WERI-Rb-1 (cell line): ENCODE results near the gene CCDC87.

Source experiments
- DNase-seq: peaks from one replicate; pipeline ENCODE4 v3.0.0-alpha.2; 2020
- H3K27ac ChIP-seq: fragments of 250-450 bp; sonication (Bioruptor Pico); 2 replicates; pipeline ENCODE4 v1.5.1; 2020; ENCODE audit warnings: mild to moderate bottlenecking, moderate library complexity
- H3K27me3 ChIP-seq: fragments of 250-450 bp; sonication (Bioruptor Pico); 2 replicates; pipeline ENCODE4 v1.5.1; 2021; ENCODE audit warnings: mild to moderate bottlenecking, low read depth, moderate library complexity; ENCODE audit not compliant: insufficient read depth, severe bottlenecking
- H3K36me3 ChIP-seq: fragments of 250-450 bp; sonication (Bioruptor Pico); 2 replicates; pipeline ENCODE4 v1.5.1; 2020; ENCODE audit warnings: mild to moderate bottlenecking, moderate library complexity
- H3K4me3 ChIP-seq: 2 replicates; pipeline ENCODE4 v1.5.1; 2011; ENCODE audit warnings: low read depth, mild to moderate bottlenecking, control low read depth, low read length
- H3K9me3 ChIP-seq: fragments of 250-450 bp; sonication (Bioruptor Pico); 2 replicates; pipeline ENCODE4 v1.5.1; 2021; ENCODE audit warnings: mild to moderate bottlenecking, moderate library complexity; ENCODE audit not compliant: severe bottlenecking
- CTCF ChIP-seq: IDR thresholded peaks from 2 replicates; pipeline ENCODE4 v1.5.1; 2011; ENCODE audit warnings: low read depth, mild to moderate bottlenecking, control low read depth, inconsistent platforms, low read length

The CCDC87 gene

GRCh38 chr11:66548774-66549630 lies 43.9 kb downstream of the CCDC87 start:
- Histone ChIP-seq H3K27me3 (no peaks in the 10 kb centered on the region), H3K27ac (no peak overlapping the region), H3K9me3 (no peaks in the 10 kb centered on the region), H3K36me3 (no peaks in the 10 kb centered on the region), H3K4me3 (no peak overlapping the region)
- TF ChIP-seq CTCF, result no peak
- no peak for DNase-seq

- H3K4me3 ChIP-seq, result no peak overlapping the region
- DNase-seq, result no peak
- TF ChIP-seq CTCF, result no peak
- H3K36me3 ChIP-seq, result no peaks in the 10 kb centered on the region
- no peaks in the 10 kb centered on the region for H3K27me3 ChIP-seq
- H3K27ac ChIP-seq, result no peak overlapping the region
- no peaks in the 10 kb centered on the region for H3K9me3 ChIP-seq
These were observed 44.8 kb downstream of the CCDC87 start for GRCh38 chr11:66548041-66548440.

GRCh38 chr11:66547662-66548009 lies 45.2 kb downstream of the CCDC87 start:
- no peak for DNase-seq
- no peak overlapping the region for H3K4me3 ChIP-seq
- TF ChIP-seq CTCF, result no peak
- no peak overlapping the region for H3K27ac ChIP-seq
- no peaks in the 10 kb centered on the region for H3K27me3 ChIP-seq
- no peaks in the 10 kb centered on the region for H3K9me3 ChIP-seq
- H3K36me3 ChIP-seq, result no peaks in the 10 kb centered on the region

GRCh38 chr11:66546966-66547661 lies 45.7 kb downstream of the CCDC87 start:
- TF ChIP-seq CTCF, result no peak

GRCh38 chr11:66546368-66546965 lies 46.4 kb downstream of the CCDC87 start, which contains the start of gene ACTN3:
Gene ACTN3 (plus strand): TSS chr11:66546903. CDS start chr11:66546938, 35 bp downstream.
- H3K27ac ChIP-seq, result peak within 1 kb of the TSS; percentile 68
- peak within 1 kb of the TSS; percentile 77 for H3K4me3 ChIP-seq
- no peak for TF ChIP-seq CTCF
- no peaks in the 10 kb centered on the region for H3K9me3 ChIP-seq
- DNase-seq, result no peak
- no peaks in the 10 kb centered on the region for H3K36me3 ChIP-seq
- H3K27me3 ChIP-seq, result no peaks in the 10 kb centered on the region

More at GRCh38 chr11:66546966-66547661, 45.7 kb downstream of the CCDC87 start:
- DNase-seq, result no peak
- no peak overlapping the region for H3K27ac ChIP-seq
- no peaks in the 10 kb centered on the region for H3K9me3 ChIP-seq
- no peaks in the 10 kb centered on the region for H3K27me3 ChIP-seq
- H3K4me3 ChIP-seq, result no peak overlapping the region
- no peaks in the 10 kb centered on the region for H3K36me3 ChIP-seq
